H1 (cell line): ENCODE data around the gene BCL11A. TPM values are rescaled to one million over a fixed set of nuclear protein-coding genes. Genes with fewer than 3 reads are reported as not detected.

ENCODE experiments used
- CTCF ChIA-PET: fragments of 300-600 bp; sonication (Branson Sonifier 250); formaldehyde crosslinking; loops from one replicate; lab custom pipeline; 2021; ENCODE audit not compliant: partially characterized antibody; lab: Charles Lee
- POLR2A ChIA-PET: fragments of 300-600 bp; sonication (Branson Sonifier 250); formaldehyde crosslinking; loops from one replicate; lab custom pipeline; 2021; ENCODE audit warnings: inconsistent platforms; ENCODE audit not compliant: partially characterized antibody; lab: Charles Lee
- DNase-seq, 2 experiments: peaks; one replicate each; pipeline versions ENCODE4 v3.0.0 to v3.0.0-alpha.2; 2010 to 2022; ENCODE audit warnings: low spot score in 2 of 2, low read depth in 1 of 2, mixed read lengths in 1 of 2
- FAIRE-seq: peaks from 2 replicates; lab custom pipeline; 2011; peaks lifted over from hg19 to GRCh38; lab: Jason Lieb, UNC
- H2AFZ ChIP-seq: 2 replicates; pipeline ENCODE4 v1.8.1; 2012; ENCODE audit warnings: low read length, inconsistent platforms
- H2AK5ac ChIP-seq: 2 replicates; pipeline ENCODE4 v1.6.1; 2013; ENCODE audit warnings: low read depth, low read length
- H2BK120ac ChIP-seq: replicated peaks from 2 replicates; pipeline ENCODE3; 2013; ENCODE audit warnings: low read depth, low read length, inconsistent platforms
- H2BK12ac ChIP-seq: 2 replicates; pipeline ENCODE4 v1.6.1; 2013; ENCODE audit warnings: low read depth, low read length
- H2BK15ac ChIP-seq: 2 replicates; pipeline ENCODE4 v1.6.1; 2013; ENCODE audit warnings: low read length
- H2BK20ac ChIP-seq: 2 replicates; pipeline ENCODE4 v1.6.1; 2013; ENCODE audit warnings: low read length
- H2BK5ac ChIP-seq: 2 replicates; pipeline ENCODE4 v1.6.1; 2013; ENCODE audit warnings: low read depth, low read length
- H3K14ac ChIP-seq: 2 replicates; pipeline ENCODE4 v1.6.1; 2013; ENCODE audit warnings: inconsistent platforms; ENCODE audit not compliant: insufficient read length
- H3K18ac ChIP-seq: 2 replicates; pipeline ENCODE4 v1.6.1; 2013; ENCODE audit warnings: low read length; ENCODE audit errors: extremely low read depth
- H3K23ac ChIP-seq: 2 replicates; pipeline ENCODE4 v1.6.1; 2013; ENCODE audit warnings: inconsistent platforms; ENCODE audit not compliant: insufficient read length
- H3K23me2 ChIP-seq: 2 replicates; pipeline ENCODE4 v1.6.1; 2013; ENCODE audit warnings: low read depth, low read length
- H3K27ac ChIP-seq: 2 replicates; pipeline ENCODE4 v1.6.1; 2011; ENCODE audit warnings: low read depth, low read length, inconsistent platforms
- H3K27me3 ChIP-seq, 4 experiments: replicated peaks in 1 of 4; 1 replicate in 1 of 4; 2 replicates in 3 of 4; pipeline versions ENCODE4 v1.6.1 to v1.8.1; 2011 to 2013; ENCODE audit warnings: low read length in 3 of 4, mild to moderate bottlenecking in 3 of 4, inconsistent platforms in 2 of 4, mixed read lengths in 2 of 4, moderate library complexity in 1 of 4; ENCODE audit not compliant: control insufficient read depth in 3 of 4, insufficient read depth in 3 of 4; ENCODE audit errors: extremely low read depth in 1 of 4
- H3K36me3 ChIP-seq, 4 experiments: 2 replicates each; pipeline versions ENCODE4 v1.6.1 to v1.8.1; 2011 to 2013; ENCODE audit warnings: mild to moderate bottlenecking in 4 of 4, low read length in 3 of 4, moderate library complexity in 2 of 4, control low read depth in 1 of 4, inconsistent platforms in 1 of 4; ENCODE audit not compliant: insufficient read depth in 4 of 4, control insufficient read depth in 2 of 4
- H3K4ac ChIP-seq: replicated peaks from 2 replicates; pipeline ENCODE3; 2013; ENCODE audit warnings: low read length, low read depth, mixed read lengths, inconsistent platforms; ENCODE audit not compliant: insufficient read length
- H3K4me1 ChIP-seq, 4 experiments: replicated peaks in 1 of 4; 1 replicate in 1 of 4; 2 replicates in 3 of 4; pipeline versions ENCODE4 v1.6.1 to v1.8.1; 2011 to 2013; ENCODE audit warnings: low read length in 3 of 4, inconsistent platforms in 2 of 4, mixed read lengths in 1 of 4; ENCODE audit not compliant: insufficient read depth in 4 of 4, control insufficient read depth in 3 of 4
- H3K4me2 ChIP-seq, 2 experiments: 2 replicates each; pipeline versions ENCODE4 v1.6.1 to v1.8.1; 2011 to 2013; ENCODE audit warnings: low read depth in 2 of 2, low read length in 2 of 2, control low read depth in 1 of 2, inconsistent platforms in 1 of 2, mild to moderate bottlenecking in 1 of 2; ENCODE audit not compliant: insufficient read depth in 1 of 2
- H3K4me3 ChIP-seq, 4 experiments: fragments of 200-600, 300-600 bp in 1 of 4; sonication (generic), shearing (Covaris generic), sonication (Bioruptor Twin) in 1 of 4; 2 replicates each; pipeline versions ENCODE4 v1.5.1 to v1.8.1; 2011 to 2016; ENCODE audit warnings: low read length in 4 of 4, low read depth in 3 of 4, control low read depth in 2 of 4, inconsistent platforms in 2 of 4, mild to moderate bottlenecking in 2 of 4, mixed read lengths in 1 of 4, moderate library complexity in 1 of 4; ENCODE audit not compliant: insufficient read depth in 2 of 4; ENCODE audit errors: extremely low read depth in 1 of 4
- H3K56ac ChIP-seq: replicated peaks from 2 replicates; pipeline ENCODE3; 2013; ENCODE audit warnings: low read depth, mild to moderate bottlenecking, mixed read lengths, low read length, inconsistent platforms; ENCODE audit not compliant: insufficient read length
- H3K79me1 ChIP-seq: 2 replicates; pipeline ENCODE4 v1.6.1; 2013; ENCODE audit warnings: low read depth, low read length, control low read depth
- H3K79me2 ChIP-seq, 2 experiments: 2 replicates each; pipeline versions ENCODE4 v1.6.1 to v1.8.1; 2012 to 2013; ENCODE audit warnings: low read length in 2 of 2, mild to moderate bottlenecking in 2 of 2, inconsistent platforms in 1 of 2; ENCODE audit not compliant: insufficient read depth in 2 of 2, control insufficient read depth in 1 of 2
- H3K9ac ChIP-seq, 4 experiments: replicated peaks in 1 of 4; 1 replicate in 1 of 4; 2 replicates in 3 of 4; pipeline versions ENCODE4 v1.6.1 to v1.8.1; 2011 to 2013; ENCODE audit warnings: low read depth in 3 of 4, low read length in 3 of 4, control low read depth in 2 of 4, mild to moderate bottlenecking in 2 of 4, moderate library complexity in 2 of 4, inconsistent platforms in 1 of 4; ENCODE audit errors: extremely low read depth in 1 of 4
- H3K9me3 ChIP-seq, 2 experiments: 2 replicates each; pipeline versions ENCODE4 v1.6.1 to v1.8.1; 2012 to 2013; ENCODE audit warnings: mild to moderate bottlenecking in 2 of 2, moderate library complexity in 2 of 2, control low read depth in 1 of 2, inconsistent platforms in 1 of 2, low read depth in 1 of 2, low read length in 1 of 2, mixed read lengths in 1 of 2; ENCODE audit not compliant: insufficient read depth in 2 of 2
- H4K20me1 ChIP-seq, 2 experiments: replicated peaks in 1 of 2; 2 replicates each; pipeline versions ENCODE3 to v1.8.1; 2011 to 2013; ENCODE audit warnings: inconsistent platforms in 2 of 2, low read length in 2 of 2, mild to moderate bottlenecking in 1 of 2; ENCODE audit not compliant: insufficient read depth in 2 of 2, control insufficient read depth in 1 of 2
- H4K5ac ChIP-seq: 2 replicates; pipeline ENCODE4 v1.6.1; 2013; ENCODE audit warnings: low read length, low read depth, mixed read lengths, inconsistent platforms; ENCODE audit not compliant: insufficient read length
- H4K8ac ChIP-seq: 2 replicates; pipeline ENCODE4 v1.8.0; 2013; ENCODE audit warnings: mild to moderate bottlenecking, moderate library complexity, low read length, inconsistent platforms; ENCODE audit not compliant: insufficient read depth; ENCODE audit errors: extremely low read depth
- H4K91ac ChIP-seq: replicated peaks from 2 replicates; pipeline ENCODE3; 2013; ENCODE audit warnings: low read length, mixed read lengths, inconsistent platforms; ENCODE audit not compliant: insufficient read length
- WGBS, 2 experiments: shearing (Covaris generic) in 1 of 2; methylation state at CpG; one replicate each; pipeline versions ENCODE4 v1.1.6 to v1.1.7; 2013 to 2015; ENCODE audit warnings: low lambda C conversion rate in 2 of 2, mixed read lengths in 2 of 2, inconsistent platforms in 1 of 2, low coverage in 1 of 2, missing lambda C conversion rate in 1 of 2; ENCODE audit not compliant: insufficient replicate concordance in 2 of 2, insufficient coverage in 1 of 2, insufficient read length in 1 of 2; ENCODE audit errors: extremely low coverage in 1 of 2, missing lambda C conversion rate in 1 of 2; 5-methylcytosine and 5-hydroxymethylcytosine counted together
- polyA plus RNA-seq, 7 experiments: library from polyadenylated mRNA; depleted of rRNA in 3 of 7; stranded (reverse) in 5 of 7; unstranded in 2 of 7; fragments of >200 nt in 5 of 7; fragments of 200-250 nt in 2 of 7; gene quantifications; 1 replicate in 5 of 7; 2 replicates in 1 of 7; 4 replicates in 1 of 7; pipeline versions ENCODE4 v1.2.1 to v1.2.3, GENCODE V29; 2011 to 2013; ENCODE audit warnings: missing spikeins in 2 of 7, mixed read lengths in 2 of 7
- total RNA-seq: library from RNA; stranded (reverse); fragmentation: NEBNext Ultra II Directional; extraction: Animal tissue kit (Norgen Biotek cat#: 25700); gene quantifications from 2 replicates; pipeline ENCODE4 v1.2.1, GENCODE V29; 2021
- TF ChIP-seq, protein P1 (sequence below): IDR thresholded peaks from 2 replicates; pipeline ENCODE4 v1.6.1; 2012; ENCODE audit warnings: inconsistent platforms
- TF ChIP-seq, protein P2 (sequence below): IDR thresholded peaks from 2 replicates; pipeline ENCODE4 v1.6.1; 2011; ENCODE audit warnings: low read depth, mild to moderate bottlenecking, low read length; ENCODE audit not compliant: insufficient read depth

Gene BCL11A
- total and polyA plus RNA-seq, 2 of the 8 experiments (the other 6 are each of a cell fraction or from before 2014, with no cell fraction given): 11.9 to 59.3 TPM

DNA sequence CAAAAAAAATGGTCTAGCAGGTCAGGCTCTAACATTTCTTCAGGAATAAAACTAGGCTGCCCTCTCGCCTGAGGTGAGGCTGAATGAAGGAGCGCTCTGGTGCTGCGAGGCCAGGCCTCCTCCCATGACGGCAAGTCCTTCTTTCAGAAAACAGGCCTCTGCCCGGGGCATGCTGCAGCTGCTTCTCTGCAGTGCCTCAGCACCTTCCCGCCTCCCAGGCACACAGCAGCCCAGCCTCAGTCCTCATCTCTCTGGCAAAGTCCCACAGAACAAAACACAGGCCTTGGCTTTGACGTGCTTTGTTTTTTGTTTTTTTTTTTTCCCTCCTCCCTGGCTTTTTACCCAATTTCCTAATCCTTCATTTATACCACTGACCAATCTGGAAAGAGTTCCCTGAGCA is 74.8 kb downstream of the BCL11A start:
- peaks cover 9% of the 10 kb centered on the region for H3K79me1 ChIP-seq
- ChIA-PET CTCF (interaction anchor here (0.8 to 3.0 kb wide), 5 partner anchors 16 to 72 kb away, joined by 3 to 9 read pairs (median 4); no protein-coding TSS in a partner anchor), POLR2A (interaction anchor here (1.8 kb wide), 1 partner anchor 72 kb away, joined by 7 read pairs; no protein-coding TSS in a partner anchor)
- H3K27me3 ChIP-seq: peaks cover 0 to 2% (median under 1%) of the 10 kb centered on the region in 4 experiments; a peak in 4 of 7 replicates
- H3K27ac ChIP-seq: no peak overlapping the region
- H3K18ac ChIP-seq: no peak overlapping the region
- peaks cover 19 to 24% of the 10 kb centered on the region in 2 experiments for H4K20me1 ChIP-seq
- no peak overlapping the region for H3K14ac ChIP-seq
- H4K8ac ChIP-seq: no peak overlapping the region
- no peak overlapping the region for H2BK120ac ChIP-seq
- no peak overlapping the region for H3K4ac ChIP-seq
- FAIRE-seq (no peak), DNase-seq (no peak)
- no peaks in the 10 kb centered on the region for H3K23me2 ChIP-seq
- no peak overlapping the region for H2BK5ac ChIP-seq
- H4K91ac ChIP-seq: no peak overlapping the region
- H3K56ac ChIP-seq: no peak overlapping the region
- no peak overlapping the region for H3K4me3 ChIP-seq
- no peak overlapping the region for H3K4me2 ChIP-seq
- WGBS, 2 experiments: 89% methylated on average over 7 of the region's 7 CpGs; no CpG with 5 or more reads in 1 of the 2 experiments
- H3K9me3 ChIP-seq: no peaks in the 10 kb centered on the region
- no peak overlapping the region for H3K23ac ChIP-seq
- H2AK5ac ChIP-seq: no peak overlapping the region
- TF ChIP-seq, protein P1, sequence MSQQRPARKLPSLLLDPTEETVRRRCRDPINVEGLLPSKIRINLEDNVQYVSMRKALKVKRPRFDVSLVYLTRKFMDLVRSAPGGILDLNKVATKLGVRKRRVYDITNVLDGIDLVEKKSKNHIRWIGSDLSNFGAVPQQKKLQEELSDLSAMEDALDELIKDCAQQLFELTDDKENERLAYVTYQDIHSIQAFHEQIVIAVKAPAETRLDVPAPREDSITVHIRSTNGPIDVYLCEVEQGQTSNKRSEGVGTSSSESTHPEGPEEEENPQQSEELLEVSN: peak; percentile 57; the same call in 1 of the 2 replicates
- TF ChIP-seq, protein P2, sequence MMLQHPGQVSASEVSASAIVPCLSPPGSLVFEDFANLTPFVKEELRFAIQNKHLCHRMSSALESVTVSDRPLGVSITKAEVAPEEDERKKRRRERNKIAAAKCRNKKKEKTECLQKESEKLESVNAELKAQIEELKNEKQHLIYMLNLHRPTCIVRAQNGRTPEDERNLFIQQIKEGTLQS: no peak
- H2BK15ac ChIP-seq: no peak overlapping the region
- H2BK20ac ChIP-seq: no peak overlapping the region
- no peaks in the 10 kb centered on the region; a peak in 2 of 8 replicates for H3K36me3 ChIP-seq
- peaks cover 17 to 31% (median 29%) of the 10 kb centered on the region in 4 experiments for H3K4me1 ChIP-seq
- H4K5ac ChIP-seq: no peak overlapping the region
- H3K9ac ChIP-seq: no peak overlapping the region
- H2AFZ ChIP-seq: no peak overlapping the region
- H2BK12ac ChIP-seq: no peak overlapping the region
- H3K79me2 ChIP-seq: peaks cover 14 to 78% of the 10 kb centered on the region in 2 experiments
